DND-41 (cell line): ENCODE data around the gene NT5DC3.

ENCODE experiments used
- ATAC-seq: fragments of 200-7000 bp; cut with Tn5 transposase; 3 replicates; pipeline ENCODE4 v1.9.1; 2021; ENCODE audit warnings: low read depth; ENCODE audit not compliant: insufficient read depth
- DNase-seq: peaks from one replicate; pipeline ENCODE4 v3.0.0-alpha.2; 2020
- H2AFZ ChIP-seq: 2 replicates; pipeline ENCODE4 v1.6.0; 2012; ENCODE audit warnings: low read depth, low read length
- H3K27ac ChIP-seq: 2 replicates; pipeline ENCODE4 v1.5.1; 2012; ENCODE audit warnings: low read length, inconsistent platforms
- H3K27me3 ChIP-seq: fragments of 200-600 bp; sonication (generic); 2 replicates; pipeline ENCODE4 v1.6.0; 2012; ENCODE audit warnings: low read length, mild to moderate bottlenecking, inconsistent platforms; ENCODE audit not compliant: insufficient read depth, poor library complexity
- H3K36me3 ChIP-seq: 2 replicates; pipeline ENCODE4 v1.5.1; 2012; ENCODE audit warnings: low read length, inconsistent platforms; ENCODE audit not compliant: insufficient read depth
- H3K4me1 ChIP-seq: 2 replicates; pipeline ENCODE4 v1.5.1; 2012; ENCODE audit warnings: mild to moderate bottlenecking, low read length; ENCODE audit not compliant: insufficient read depth
- H3K4me2 ChIP-seq: 2 replicates; pipeline ENCODE4 v1.6.0; 2012; ENCODE audit warnings: mild to moderate bottlenecking, moderate library complexity, low read length, inconsistent platforms; ENCODE audit not compliant: insufficient read depth
- H3K4me3 ChIP-seq, 2 experiments: fragments of 200-600 bp in 1 of 2; shearing (Covaris generic) in 1 of 2; 2 replicates each; pipeline ENCODE4 v1.5.1; 2012 to 2016; ENCODE audit warnings: inconsistent platforms in 2 of 2, low read length in 2 of 2, mild to moderate bottlenecking in 2 of 2, low read depth in 1 of 2, moderate library complexity in 1 of 2
- H3K79me2 ChIP-seq: 2 replicates; pipeline ENCODE4 v1.6.0; 2012; ENCODE audit warnings: low read length, inconsistent platforms; ENCODE audit not compliant: insufficient read depth
- H3K9ac ChIP-seq: 2 replicates; pipeline ENCODE4 v1.6.0; 2012; ENCODE audit warnings: low read depth, mild to moderate bottlenecking, inconsistent platforms, low read length, moderate library complexity
- H3K9me3 ChIP-seq: 2 replicates; pipeline ENCODE4 v1.5.1; 2012; ENCODE audit warnings: low read length, moderate library complexity, mild to moderate bottlenecking, inconsistent platforms; ENCODE audit not compliant: insufficient read depth, severe bottlenecking
- H4K20me1 ChIP-seq: 2 replicates; pipeline ENCODE4 v1.6.0; 2012; ENCODE audit warnings: low read length; ENCODE audit not compliant: insufficient read depth
- CTCF ChIP-seq: IDR thresholded peaks from 2 replicates; pipeline ENCODE4 v1.5.1; 2012; ENCODE audit warnings: borderline replicate concordance, low read length, moderate library complexity, mild to moderate bottlenecking; ENCODE audit not compliant: poor library complexity, severe bottlenecking; ENCODE audit errors: extremely low read depth
- EZH2 ChIP-seq: IDR thresholded peaks from 3 replicates; pipeline ENCODE4 v1.6.1; 2012; ENCODE audit warnings: borderline replicate concordance, low read depth, mild to moderate bottlenecking, moderate library complexity, low read length, inconsistent platforms; ENCODE audit not compliant: severe bottlenecking

The NT5DC3 gene

GRCh38 chr12:103729499-103729898 lies 111.5 kb downstream of the NT5DC3 start:
- H3K9me3 ChIP-seq, result peaks cover 8% of the 10 kb centered on the region
- H3K36me3 ChIP-seq, result no peaks in the 10 kb centered on the region
- no peaks in the 10 kb centered on the region for H3K79me2 ChIP-seq
- ATAC-seq (no peak), DNase-seq (no peak)
- no peaks in the 10 kb centered on the region for H3K27me3 ChIP-seq
- H3K9ac ChIP-seq, result no peak overlapping the region
- no peaks in the 10 kb centered on the region for H4K20me1 ChIP-seq
- no peak overlapping the region for H2AFZ ChIP-seq
- no peak for TF ChIP-seq EZH2
- TF ChIP-seq CTCF, result no peak
- H3K27ac ChIP-seq, result no peak overlapping the region
- no peaks in the 10 kb centered on the region for H3K4me1 ChIP-seq
- H3K4me3 ChIP-seq, result no peak overlapping the region
- no peak overlapping the region for H3K4me2 ChIP-seq

GRCh38 chr12:103728323-103728722 lies 112.7 kb downstream of the NT5DC3 start:
- Histone ChIP-seq H4K20me1 (no peaks in the 10 kb centered on the region), H2AFZ (no peak overlapping the region)
- no peak for TF ChIP-seq EZH2

GRCh38 chr12:103727638-103728037 lies 113.4 kb downstream of the NT5DC3 start:
- no peaks in the 10 kb centered on the region for H3K79me2 ChIP-seq
- no peak overlapping the region for H3K4me2 ChIP-seq
- no peaks in the 10 kb centered on the region for H4K20me1 ChIP-seq
- H2AFZ ChIP-seq, result no peak overlapping the region
- ATAC-seq (no peak), DNase-seq (no peak)
- H3K4me1 ChIP-seq, result no peaks in the 10 kb centered on the region
- H3K4me3 ChIP-seq, result no peak overlapping the region
- TF ChIP-seq EZH2, result no peak
- H3K27me3 ChIP-seq, result no peaks in the 10 kb centered on the region
- H3K9ac ChIP-seq, result no peak overlapping the region
- H3K9me3 ChIP-seq, result peaks cover 5% of the 10 kb centered on the region
- no peak overlapping the region for H3K27ac ChIP-seq
- no peaks in the 10 kb centered on the region for H3K36me3 ChIP-seq

More at GRCh38 chr12:103728323-103728722, 112.7 kb downstream of the NT5DC3 start:
- H3K36me3 ChIP-seq, result no peaks in the 10 kb centered on the region
- H3K4me1 ChIP-seq, result no peaks in the 10 kb centered on the region
- H3K4me2 ChIP-seq, result no peak overlapping the region
- no peak overlapping the region for H3K4me3 ChIP-seq
- H3K27me3 ChIP-seq, result no peaks in the 10 kb centered on the region
- no peak overlapping the region for H3K9ac ChIP-seq
- ATAC-seq (no peak), DNase-seq (no peak)
- no peak overlapping the region for H3K27ac ChIP-seq
- H3K79me2 ChIP-seq, result no peaks in the 10 kb centered on the region
- H3K9me3 ChIP-seq, result peaks cover 8% of the 10 kb centered on the region

GRCh38 chr12:103725398-103725797 lies 115.6 kb downstream of the NT5DC3 start:
- H3K4me2 ChIP-seq, result no peak overlapping the region
- ATAC-seq, result no peak
- no peak for TF ChIP-seq EZH2
- no peak for TF ChIP-seq CTCF

More at GRCh38 chr12:103725398-103725797, 115.6 kb downstream of the NT5DC3 start:
- no peak for DNase-seq
- Histone ChIP-seq H3K27ac (no peak overlapping the region), H3K9ac (no peak overlapping the region), H3K79me2 (no peaks in the 10 kb centered on the region), H3K4me1 (no peaks in the 10 kb centered on the region), H3K36me3 (no peaks in the 10 kb centered on the region), H2AFZ (no peak overlapping the region), H3K9me3 (no peaks in the 10 kb centered on the region), H4K20me1 (no peaks in the 10 kb centered on the region), H3K27me3 (no peaks in the 10 kb centered on the region), H3K4me3 (no peak overlapping the region)
